ENCODE measurements around the gene TP53TG5. TPM values are rescaled to one million over a fixed set of nuclear protein-coding genes. Genes with fewer than 3 reads are reported as not detected.

Gene TP53TG5
- total RNA-seq = not detected

- DNase-seq (ENCODE audit: low spot score) (no peak), ATAC-seq (no peak)
Measured at GRCh38 chr20:45378191-45378590, at the start of gene TP53TG5. Gene TP53TG5 (minus strand): TSS chr20:45378325. CDS start chr20:45378236, 89 bp downstream.

GRCh38 chr20:45427236-45428149 is 49.4 kb upstream of the TP53TG5 start:
- DNase-seq (ENCODE audit: low spot score) (no peak), ATAC-seq (no peak)

- DNase-seq (ENCODE audit: low spot score) (no peak), ATAC-seq (no peak)
Measured at GRCh38 chr20:45426320-45427016, 48.3 kb upstream of the TP53TG5 start.

DNA sequence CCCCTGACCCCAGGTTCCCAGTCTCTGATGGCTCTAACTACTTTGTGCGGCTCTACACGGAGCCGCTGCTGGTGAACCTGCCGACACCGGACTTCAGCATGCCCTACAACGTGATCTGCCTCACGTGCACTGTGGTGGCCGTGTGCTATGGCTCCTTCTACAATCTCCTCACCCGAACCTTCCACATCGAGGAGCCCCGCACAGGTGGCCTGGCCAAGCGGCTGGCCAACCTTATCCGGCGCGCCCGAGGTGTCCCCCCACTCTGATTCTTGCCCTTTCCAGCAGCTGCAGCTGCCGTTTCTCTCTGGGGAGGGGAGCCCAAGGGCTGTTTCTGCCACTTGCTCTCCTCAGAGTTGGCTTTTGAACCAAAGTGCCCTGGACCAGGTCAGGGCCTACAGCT is 47.4 kb upstream of the TP53TG5 start:
- ATAC-seq (no peak), DNase-seq (ENCODE audit: low spot score) (no peak)

- ATAC-seq = no peak
- DNase-seq (ENCODE audit: low spot score) = no peak
Measured at GRCh38 chr20:45423700-45424099, 45.6 kb upstream of the TP53TG5 start.

- no peak for ATAC-seq
- DNase-seq (ENCODE audit: low spot score) = no peak
Measured at GRCh38 chr20:45420125-45420524, 42.0 kb upstream of the TP53TG5 start.

DNA sequence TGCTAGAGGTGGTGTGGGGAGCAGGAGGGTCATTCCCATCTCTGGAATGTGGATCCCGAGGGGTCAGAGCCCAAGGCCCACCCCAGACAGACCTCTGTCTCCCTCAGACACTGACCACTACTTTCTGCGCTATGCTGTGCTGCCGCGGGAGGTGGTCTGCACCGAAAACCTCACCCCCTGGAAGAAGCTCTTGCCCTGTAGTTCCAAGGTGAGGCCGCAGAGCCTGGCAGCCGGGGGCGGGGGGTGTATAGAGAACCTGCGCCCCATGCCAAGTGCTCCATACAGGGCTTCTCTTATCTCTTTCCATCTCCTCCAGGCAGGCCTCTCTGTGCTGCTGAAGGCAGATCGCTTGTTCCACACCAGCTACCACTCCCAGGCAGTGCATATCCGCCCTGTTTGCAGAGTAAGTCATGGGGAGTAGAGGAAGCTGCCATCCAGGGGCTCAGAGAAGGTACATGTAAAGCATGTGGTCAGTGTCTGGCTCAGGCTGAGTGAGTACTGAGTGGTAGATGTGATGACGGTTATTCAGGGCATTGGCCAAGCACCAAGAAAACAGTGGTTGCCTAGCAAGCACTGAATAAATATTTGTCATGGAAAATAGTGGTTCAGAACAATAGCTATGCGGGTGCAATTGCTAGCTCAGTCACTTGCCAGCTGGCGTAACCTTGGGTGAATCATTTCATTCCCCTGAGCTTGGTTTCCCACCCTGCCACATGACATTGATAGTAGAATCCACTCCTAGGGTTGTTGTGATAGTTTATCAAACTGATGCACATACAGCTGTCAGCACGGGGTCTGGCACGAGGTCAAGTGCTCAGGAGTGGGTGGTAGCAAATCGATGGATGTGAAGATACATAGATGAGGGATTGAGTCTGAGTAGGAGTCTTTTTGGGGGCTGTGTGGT is 41.3 kb upstream of the TP53TG5 start:
- ATAC-seq (peak; percentile 66), DNase-seq (ENCODE audit: low spot score) (peak; percentile 65)

GRCh38 chr20:45416917-45417316 is 38.8 kb upstream of the TP53TG5 start:
- no peak for DNase-seq (ENCODE audit: low spot score)
- ATAC-seq = no peak

DNA sequence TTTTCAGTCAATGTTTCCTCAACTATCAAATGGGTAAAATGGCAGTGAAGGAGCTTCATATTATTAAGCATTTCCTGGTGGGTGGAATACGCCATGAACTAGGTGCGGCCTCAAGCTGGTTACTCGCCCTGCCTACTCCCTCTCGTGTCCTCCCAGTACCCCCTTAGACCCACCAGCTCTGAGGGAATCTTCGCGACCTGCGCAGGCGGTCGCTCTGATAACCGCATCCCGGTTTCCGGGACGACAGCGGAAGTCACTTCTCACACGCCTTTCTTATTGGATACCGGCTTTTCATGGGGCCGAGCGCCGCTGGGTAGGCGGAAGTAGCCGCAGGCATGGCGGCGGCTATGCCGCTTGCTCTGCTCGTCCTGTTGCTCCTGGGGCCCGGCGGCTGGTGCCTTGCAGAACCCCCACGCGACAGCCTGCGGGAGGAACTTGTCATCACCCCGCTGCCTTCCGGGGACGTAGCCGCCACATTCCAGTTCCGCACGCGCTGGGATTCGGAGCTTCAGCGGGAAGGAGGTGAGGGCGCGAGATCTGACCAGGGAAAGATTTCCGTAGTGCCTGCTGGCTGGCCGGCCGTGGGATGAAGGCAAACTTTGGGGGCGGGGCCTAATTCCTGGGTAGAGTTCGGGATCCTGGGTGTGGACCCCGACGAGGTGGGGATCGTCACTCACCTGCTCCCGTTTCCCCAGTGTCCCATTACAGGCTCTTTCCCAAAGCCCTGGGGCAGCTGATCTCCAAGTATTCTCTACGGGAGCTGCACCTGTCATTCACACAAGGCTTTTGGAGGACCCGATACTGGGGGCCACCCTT is 37.9 kb upstream of the TP53TG5 start, which contains the start of gene PIGT:
Gene PIGT (plus strand): TSS at position 320 of the 816 bp plus-strand sequence. CDS start 16 bp downstream, at position 336.
- peak; percentile 96 for ATAC-seq
- peak; percentile 84 for DNase-seq (ENCODE audit: low spot score)

GRCh38 chr20:45413479-45413878 is 35.4 kb upstream of the TP53TG5 start:
- DNase-seq (ENCODE audit: low spot score) (no peak), ATAC-seq (no peak)

DNA sequence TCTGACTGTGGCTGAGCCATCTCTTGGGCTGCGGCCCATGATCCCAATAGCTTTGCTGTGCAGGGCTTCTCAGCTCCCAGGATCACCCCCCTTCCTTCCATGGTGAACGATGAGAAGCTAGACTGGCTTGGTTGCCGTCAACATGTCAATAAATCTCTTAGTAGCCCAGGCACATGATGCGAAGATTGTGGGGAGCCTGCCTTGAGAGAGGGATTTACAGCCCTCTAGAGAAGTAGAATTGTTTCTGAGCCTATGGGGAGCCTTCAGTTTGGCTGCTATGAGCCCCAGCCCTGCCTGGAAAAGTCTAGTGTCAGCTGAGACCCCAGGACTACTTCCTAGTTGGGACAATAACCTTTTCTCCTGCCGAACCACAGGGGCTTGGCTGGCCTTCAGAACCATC is 34.5 kb upstream of the TP53TG5 start:
- ATAC-seq (no peak), DNase-seq (ENCODE audit: low spot score) (no peak)

- no peak for ATAC-seq
- no peak for DNase-seq (ENCODE audit: low spot score)
Measured at GRCh38 chr20:45410887-45411286, 32.8 kb upstream of the TP53TG5 start.

DNA sequence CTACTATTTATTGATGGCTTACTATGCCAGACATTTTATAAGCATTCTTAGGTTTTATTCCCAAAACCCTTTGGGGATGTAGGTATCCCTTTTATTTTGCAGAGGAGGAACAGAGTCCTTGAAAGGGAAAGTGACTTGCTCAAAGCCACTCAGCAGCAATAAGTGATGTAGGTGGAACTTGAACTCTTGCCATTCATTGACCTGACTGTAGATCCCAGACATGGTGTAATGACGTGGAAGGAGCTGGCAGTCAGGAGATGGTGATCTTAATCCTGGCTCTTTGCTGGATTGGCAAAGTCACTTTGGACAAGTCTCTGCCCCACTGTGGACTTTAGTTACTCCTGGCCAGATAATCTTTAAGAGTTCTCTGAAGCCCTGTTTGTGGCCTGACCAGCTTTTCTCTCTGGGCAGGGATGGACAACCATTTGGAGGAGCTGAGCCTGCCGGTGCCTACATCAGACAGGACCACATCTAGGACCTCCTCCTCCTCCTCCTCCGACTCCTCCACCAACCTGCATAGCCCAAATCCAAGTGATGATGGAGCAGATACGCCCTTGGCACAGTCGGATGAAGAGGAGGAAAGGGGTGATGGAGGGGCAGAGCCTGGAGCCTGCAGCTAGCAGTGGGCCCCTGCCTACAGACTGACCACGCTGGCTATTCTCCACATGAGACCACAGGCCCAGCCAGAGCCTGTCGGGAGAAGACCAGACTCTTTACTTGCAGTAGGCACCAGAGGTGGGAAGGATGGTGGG is 31.6 kb upstream of the TP53TG5 start:
- DNase-seq (ENCODE audit: low spot score) (no peak), ATAC-seq (no peak)

DNA sequence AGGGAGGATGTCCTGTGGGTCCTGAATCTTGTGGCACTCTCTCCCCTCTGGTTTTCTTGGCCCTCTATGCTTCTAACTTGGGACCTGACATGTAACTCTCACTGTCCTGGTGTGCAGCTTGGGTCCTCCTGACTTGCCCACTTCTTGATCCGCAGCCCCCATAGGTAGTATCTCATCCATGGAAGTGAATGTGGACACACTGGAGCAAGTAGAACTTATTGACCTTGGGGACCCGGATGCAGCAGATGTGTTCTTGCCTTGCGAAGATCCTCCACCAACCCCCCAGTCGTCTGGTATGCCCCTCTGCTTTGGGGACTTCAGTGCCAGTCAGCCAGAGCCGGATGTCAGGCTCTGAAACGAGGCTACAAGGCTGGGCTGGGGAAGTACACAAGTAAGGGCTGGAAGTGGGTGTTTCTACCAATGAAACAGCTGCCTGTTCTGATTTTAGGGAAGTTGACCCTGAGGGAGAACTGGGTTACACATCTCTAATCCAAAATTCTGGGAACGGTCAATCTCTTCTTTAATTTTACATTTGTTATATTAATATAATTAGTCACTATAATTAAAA is 30.6 kb upstream of the TP53TG5 start:
- no peak for ATAC-seq
- DNase-seq (ENCODE audit: low spot score) = no peak

DNA sequence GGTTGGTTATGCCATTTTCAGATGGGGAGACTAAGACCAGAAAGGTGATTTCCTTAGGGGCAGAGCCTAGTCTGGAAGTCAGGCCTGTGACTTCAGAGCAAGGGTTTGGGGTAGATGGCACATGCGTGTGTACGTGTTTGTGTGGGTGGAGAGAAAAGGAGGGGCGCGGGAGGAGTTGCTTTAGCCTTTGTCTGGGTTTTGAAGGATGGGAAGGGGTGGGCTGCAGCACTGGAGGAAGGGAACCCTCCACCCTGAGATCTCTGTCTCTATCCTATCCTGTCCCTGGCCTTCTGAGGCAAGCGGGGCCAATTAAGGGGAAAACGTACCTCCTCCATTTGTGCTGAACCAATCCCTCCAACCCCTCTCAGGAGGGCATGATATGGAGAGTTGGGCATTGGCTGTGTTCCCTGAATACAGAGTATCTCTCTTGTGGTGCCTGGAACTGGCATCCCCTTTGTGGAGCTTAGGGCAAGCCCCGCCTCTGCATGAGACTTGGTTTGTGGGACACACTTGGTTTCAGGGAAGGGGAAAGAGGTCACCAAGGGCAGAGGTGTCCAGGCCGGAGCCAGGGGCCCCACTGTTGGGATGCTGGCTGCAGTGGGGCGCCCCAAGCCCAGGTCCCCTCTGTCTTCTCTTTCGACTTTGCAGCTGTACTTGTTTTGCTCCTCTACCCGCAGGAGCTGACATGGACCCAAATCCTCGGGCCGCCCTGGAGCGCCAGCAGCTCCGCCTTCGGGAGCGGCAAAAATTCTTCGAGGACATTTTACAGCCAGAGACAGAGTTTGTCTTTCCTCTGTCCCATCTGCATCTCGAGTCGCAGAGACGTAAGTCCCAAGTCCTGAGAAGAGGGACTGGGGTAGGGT is 29.9 kb upstream of the TP53TG5 start, which contains the start of gene DBNDD2:
Gene DBNDD2 (plus strand): TSS at position 507 of the 863 bp plus-strand sequence. CDS start 179 bp downstream, at position 686.
- DNase-seq (ENCODE audit: low spot score) = no peak
- ATAC-seq = no peak

DNA sequence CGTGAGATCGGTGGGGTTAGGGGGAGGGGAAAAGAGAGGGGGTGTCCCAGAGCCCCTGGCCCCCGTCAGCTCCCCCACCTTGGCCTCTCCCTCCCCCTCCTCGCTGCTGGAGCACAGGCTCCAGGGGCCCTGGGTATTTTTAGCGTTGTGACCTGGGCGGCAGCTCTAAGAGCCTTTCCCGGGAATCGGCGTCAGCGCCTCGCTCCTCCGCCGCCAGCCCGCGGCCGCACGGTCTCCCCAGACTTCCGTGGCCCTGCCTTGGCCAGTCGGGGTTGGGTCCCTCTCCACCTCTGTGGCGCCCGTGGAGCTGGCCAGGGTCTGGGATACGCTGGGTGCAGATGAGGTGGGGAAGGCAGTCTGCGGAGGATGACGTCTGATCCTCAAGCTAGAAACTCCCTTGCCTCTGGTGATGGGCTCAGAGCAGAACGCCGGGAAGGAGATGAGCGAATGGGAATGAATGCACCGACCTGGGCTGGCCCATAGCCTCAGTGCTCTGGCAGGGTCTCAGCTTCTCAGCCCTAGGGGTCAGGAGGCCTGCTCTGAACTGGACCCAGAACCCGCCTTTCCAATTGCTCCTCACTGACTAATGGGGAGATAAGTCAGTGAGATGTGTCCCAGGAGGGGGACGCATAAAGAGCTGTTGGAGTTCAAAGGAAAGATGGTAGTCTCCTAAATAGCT is 29.1 kb upstream of the TP53TG5 start:
- peak; percentile 32 for ATAC-seq
- no peak for DNase-seq (ENCODE audit: low spot score)
